Cardiac muscle cell (in vitro differentiated cells and primary cell): ENCODE results near the gene SMIM14. TPM values are rescaled to one million over a fixed set of nuclear protein-coding genes. Genes with fewer than 3 reads are reported as not detected.
"Not testable (repeated sequence)": the region's sequence is repeated elsewhere in the genome, so short reads cannot be mapped to it uniquely, and the experiment has no call there.

Experiments
- DNase-seq, 2 donors: peaks; one replicate each; pipeline versions ENCODE4 v3.0.0 to v3.0.0-alpha.2; 2010 to 2017; ENCODE audit warnings: low read depth in 1 of 2, low spot score in 1 of 2
- H3K27ac ChIP-seq: fragments of 200-600 bp; sonication (generic); 2 replicates; pipeline ENCODE4 v1.5.1; 2016
- H3K27me3 ChIP-seq: fragments of 200-600 bp; sonication (generic); 2 replicates; pipeline ENCODE4 v1.6.0; 2016; ENCODE audit warnings: control low read depth
- H3K36me3 ChIP-seq: fragments of 200-600 bp; sonication (generic); 2 replicates; pipeline ENCODE4 v1.5.1; 2016; ENCODE audit warnings: control low read depth
- H3K4me1 ChIP-seq: fragments of 200-600 bp; sonication (generic); 2 replicates; pipeline ENCODE4 v1.8.1; 2017; ENCODE audit warnings: low read depth, mild to moderate bottlenecking, mixed run types
- H3K4me3 ChIP-seq: fragments of 200-600 bp; sonication (generic); 2 replicates; pipeline ENCODE4 v1.5.1; 2016; ENCODE audit warnings: mild to moderate bottlenecking
- H3K9me3 ChIP-seq: fragments of 200-600 bp; sonication (generic); 2 replicates; pipeline ENCODE4 v1.5.1; 2017; ENCODE audit warnings: low read depth, mild to moderate bottlenecking, control low read depth
- polyA plus RNA-seq: library from polyadenylated mRNA; unstranded; fragments of >200 nt; fragmentation: Nextera tagmentation; extraction: Ambion mirVana; gene quantifications from 2 replicates; pipeline ENCODE4 v1.2.1, GENCODE V29; 2016
- total RNA-seq: library from RNA; depleted of rRNA; stranded (reverse); fragments of >200 nt; gene quantifications from 2 replicates; pipeline ENCODE4 v1.2.3, GENCODE V29; 2016
- TF ChIP-seq, protein P1 (sequence below): IDR thresholded peaks from 2 replicates; pipeline ENCODE4 v1.5.1; 2012; ENCODE audit warnings: low read depth, mild to moderate bottlenecking, low read length

The SMIM14 gene
- total and polyA plus RNA-seq, 2 experiments from 2014 or later = 5.2 to 35.9 TPM

GRCh38 chr4:39660045-39660444 is 21.4 kb upstream of the SMIM14 start:
- Histone ChIP-seq H3K4me3 (no peak overlapping the region), H3K27me3 (no peaks in the 10 kb centered on the region), H3K36me3 (no peaks in the 10 kb centered on the region), H3K4me1 (no peaks in the 10 kb centered on the region), H3K9me3 (no peaks in the 10 kb centered on the region), H3K27ac (no peak overlapping the region)
- DNase-seq = no peak
- TF ChIP-seq, protein P1, sequence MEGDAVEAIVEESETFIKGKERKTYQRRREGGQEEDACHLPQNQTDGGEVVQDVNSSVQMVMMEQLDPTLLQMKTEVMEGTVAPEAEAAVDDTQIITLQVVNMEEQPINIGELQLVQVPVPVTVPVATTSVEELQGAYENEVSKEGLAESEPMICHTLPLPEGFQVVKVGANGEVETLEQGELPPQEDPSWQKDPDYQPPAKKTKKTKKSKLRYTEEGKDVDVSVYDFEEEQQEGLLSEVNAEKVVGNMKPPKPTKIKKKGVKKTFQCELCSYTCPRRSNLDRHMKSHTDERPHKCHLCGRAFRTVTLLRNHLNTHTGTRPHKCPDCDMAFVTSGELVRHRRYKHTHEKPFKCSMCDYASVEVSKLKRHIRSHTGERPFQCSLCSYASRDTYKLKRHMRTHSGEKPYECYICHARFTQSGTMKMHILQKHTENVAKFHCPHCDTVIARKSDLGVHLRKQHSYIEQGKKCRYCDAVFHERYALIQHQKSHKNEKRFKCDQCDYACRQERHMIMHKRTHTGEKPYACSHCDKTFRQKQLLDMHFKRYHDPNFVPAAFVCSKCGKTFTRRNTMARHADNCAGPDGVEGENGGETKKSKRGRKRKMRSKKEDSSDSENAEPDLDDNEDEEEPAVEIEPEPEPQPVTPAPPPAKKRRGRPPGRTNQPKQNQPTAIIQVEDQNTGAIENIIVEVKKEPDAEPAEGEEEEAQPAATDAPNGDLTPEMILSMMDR = no peak

DNA sequence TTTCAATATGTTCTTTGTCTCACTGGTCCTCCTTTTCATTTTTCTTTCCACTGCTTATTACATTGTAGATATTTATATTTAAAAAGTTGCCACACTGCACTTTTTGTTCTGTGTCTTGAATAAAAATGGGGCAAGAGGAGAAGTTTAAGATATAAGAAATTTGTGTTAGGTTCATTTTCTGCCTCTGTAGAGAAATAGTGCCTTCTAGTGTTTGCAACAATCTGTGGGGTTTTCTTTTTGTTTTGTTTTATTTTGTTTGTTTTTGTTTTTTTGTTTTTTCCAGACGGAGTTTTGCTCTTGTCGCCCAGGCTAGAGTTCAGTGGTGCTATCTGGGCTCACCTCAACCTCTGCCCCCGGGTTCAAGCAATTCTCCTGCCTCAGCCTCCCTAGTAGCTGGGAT is 20.1 kb upstream of the SMIM14 start:
- TF ChIP-seq, protein P1 = peak; percentile 51
- DNase-seq = no peak
- no peaks in the 10 kb centered on the region for H3K9me3 ChIP-seq
- no peaks in the 10 kb centered on the region for H3K4me1 ChIP-seq
- no peak overlapping the region for H3K4me3 ChIP-seq
- no peak overlapping the region for H3K27ac ChIP-seq
- H3K27me3 ChIP-seq = no peaks in the 10 kb centered on the region
- H3K36me3 ChIP-seq = no peaks in the 10 kb centered on the region

- TF ChIP-seq, protein P1 = no peak
- no peak overlapping the region for H3K27ac ChIP-seq
- DNase-seq = no peak
- H3K27me3 ChIP-seq = no peaks in the 10 kb centered on the region
- H3K36me3 ChIP-seq = no peaks in the 10 kb centered on the region
- no peak overlapping the region for H3K4me3 ChIP-seq
- no peaks in the 10 kb centered on the region for H3K4me1 ChIP-seq
- H3K9me3 ChIP-seq = no peaks in the 10 kb centered on the region
Measured at GRCh38 chr4:39657465-39657864, 18.8 kb upstream of the SMIM14 start.

GRCh38 chr4:39656638-39657037 is 18.0 kb upstream of the SMIM14 start:
- H3K27ac ChIP-seq, H3K27me3 ChIP-seq, H3K9me3 ChIP-seq, H3K36me3 ChIP-seq, DNase-seq, H3K4me3 ChIP-seq, H3K4me1 ChIP-seq: not testable (repeated sequence)

- no peaks in the 10 kb centered on the region for H3K9me3 ChIP-seq
- TF ChIP-seq, protein P1 = no peak
Measured at GRCh38 chr4:39655876-39656275, 17.2 kb upstream of the SMIM14 start.

DNA sequence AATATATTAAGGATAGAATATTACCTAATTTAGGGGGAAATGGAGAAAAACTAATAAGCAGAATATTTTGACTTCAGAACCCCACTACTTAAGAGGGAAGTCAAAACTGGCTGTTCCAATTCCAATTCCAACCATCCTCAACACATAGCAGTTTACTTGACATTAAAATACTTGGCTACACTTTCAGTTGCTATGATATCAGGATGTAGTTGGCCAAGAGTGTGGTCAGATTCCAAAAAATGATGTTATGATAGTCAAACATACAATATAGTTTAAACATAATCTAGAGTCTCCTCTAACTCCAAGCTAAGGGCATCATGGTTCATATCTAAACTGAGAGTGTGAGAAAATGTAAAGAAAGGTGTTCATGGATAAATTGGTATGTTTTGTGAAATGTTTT is 16.5 kb upstream of the SMIM14 start:
- no peaks in the 10 kb centered on the region for H3K36me3 ChIP-seq
- no peaks in the 10 kb centered on the region for H3K27me3 ChIP-seq
- no peak for DNase-seq
- H3K4me1 ChIP-seq = no peaks in the 10 kb centered on the region
- H3K27ac ChIP-seq = no peak overlapping the region
- TF ChIP-seq, protein P1 = no peak
- H3K4me3 ChIP-seq = no peak overlapping the region
- no peaks in the 10 kb centered on the region for H3K9me3 ChIP-seq

More at GRCh38 chr4:39655876-39656275, 17.2 kb upstream of the SMIM14 start:
- H3K27me3 ChIP-seq = no peaks in the 10 kb centered on the region
- no peak for DNase-seq
- no peak overlapping the region for H3K27ac ChIP-seq
- no peaks in the 10 kb centered on the region for H3K4me1 ChIP-seq
- no peaks in the 10 kb centered on the region for H3K36me3 ChIP-seq
- H3K4me3 ChIP-seq = no peak overlapping the region

DNA sequence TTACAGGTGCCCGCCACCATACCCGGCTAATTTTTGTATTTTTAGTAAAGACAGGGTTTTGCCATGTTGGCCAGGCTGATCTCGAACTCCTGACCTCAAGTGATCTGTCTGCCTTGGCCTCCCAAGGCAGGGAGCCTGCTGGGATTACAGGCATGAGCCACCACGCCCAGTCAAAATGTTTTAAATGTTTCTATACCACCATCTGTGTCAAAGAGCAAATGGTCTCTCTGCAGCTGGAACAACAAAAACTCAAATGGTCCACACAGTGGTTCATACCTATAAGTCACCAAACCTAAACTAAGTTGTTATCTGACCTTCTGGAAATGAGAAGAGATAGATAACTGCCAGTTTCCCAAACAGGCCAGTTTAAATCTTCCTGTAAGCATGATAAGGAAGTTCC is 12.9 kb upstream of the SMIM14 start:
- H3K4me3 ChIP-seq, H3K27ac ChIP-seq, H3K9me3 ChIP-seq, H3K36me3 ChIP-seq, H3K27me3 ChIP-seq, H3K4me1 ChIP-seq, DNase-seq: not testable (repeated sequence)
